B cell (primary cell): Measurements from ENCODE around the gene ANKRD66. TPM values are rescaled to one million over a fixed set of nuclear protein-coding genes. Genes with fewer than 3 reads are reported as not detected.

Experiments used
- ATAC-seq: fragments of 200-7000 bp; cut with Tn5 transposase; one replicate; pipeline ENCODE4 v1.10.0; 2021; ENCODE audit warnings: low read depth, mild to moderate bottlenecking, moderate number of reproducible peaks, moderate library complexity
- CTCF ChIA-PET: fragments of 350-600 bp; sonication (Branson Sonifier 250); formaldehyde crosslinking; loops from one replicate; lab custom pipeline; 2021; ENCODE audit warnings: antibody characterized with exemption, inconsistent platforms; lab: Charles Lee
- POLR2A ChIA-PET: fragments of 350-600 bp; sonication (Branson Sonifier 250); formaldehyde crosslinking; loops from one replicate; lab custom pipeline; 2021; ENCODE audit warnings: antibody characterized with exemption; lab: Charles Lee
- DNase-seq: peaks from one replicate; pipeline ENCODE4 v3.0.0; 2013
- H2AFZ ChIP-seq: 2 replicates; pipeline ENCODE4 v1.6.1; 2012; ENCODE audit warnings: mild to moderate bottlenecking, low read depth, low read length; ENCODE audit not compliant: insufficient read depth, poor library complexity, severe bottlenecking
- H3K27ac ChIP-seq, 2 donors: 1 replicate in 1 of 2; 2 replicates in 1 of 2; pipeline ENCODE4 v1.5.1; 2012 to 2013; ENCODE audit warnings: low read length in 2 of 2, mild to moderate bottlenecking in 2 of 2, moderate library complexity in 1 of 2
- H3K27me3 ChIP-seq, 4 experiments: fragments of 200-600 bp in 1 of 4; sonication (generic) in 1 of 4; replicated peaks in 1 of 4; 1 replicate in 2 of 4; 2 replicates in 2 of 4; pipeline versions ENCODE4 v1.6.1 to v1.7.0; 2013 to 2016; ENCODE audit warnings: low read length in 3 of 4, mild to moderate bottlenecking in 2 of 4, mixed read lengths in 1 of 4, moderate library complexity in 1 of 4; ENCODE audit not compliant: insufficient read depth in 4 of 4, control insufficient read depth in 3 of 4; ENCODE audit errors: control extremely low read depth in 1 of 4
- H3K36me3 ChIP-seq, 2 experiments: replicated peaks in 1 of 2; 1 replicate in 1 of 2; 2 replicates in 1 of 2; pipeline versions ENCODE4 v1.6.1 to v1.7.1; 2013; ENCODE audit warnings: low read length in 1 of 2; ENCODE audit not compliant: insufficient read depth in 2 of 2, control insufficient read depth in 1 of 2; ENCODE audit errors: control extremely low read depth in 1 of 2, extremely low read depth in 1 of 2
- H3K4me1 ChIP-seq, 2 donors: fragments of 200-600 bp in 1 of 2; sonication (generic) in 1 of 2; 1 replicate in 1 of 2; 2 replicates in 1 of 2; pipeline versions ENCODE4 v1.5.1 to v1.6.1; 2013 to 2017; ENCODE audit warnings: low read length in 2 of 2; ENCODE audit not compliant: control insufficient read depth in 2 of 2, insufficient read depth in 2 of 2
- H3K4me2 ChIP-seq: replicated peaks from 2 replicates; pipeline ENCODE3; 2012; ENCODE audit warnings: mild to moderate bottlenecking, low read depth, low read length; ENCODE audit not compliant: poor library complexity, severe bottlenecking
- H3K4me3 ChIP-seq, 5 experiments: fragments of 200-600 bp in 1 of 5; sonication (generic) in 1 of 5; 1 replicate in 3 of 5; 2 replicates in 2 of 5; pipeline versions ENCODE4 v1.5.1 to v1.7.0; 2011 to 2016; ENCODE audit warnings: low read length in 4 of 5, mild to moderate bottlenecking in 4 of 5, low read depth in 2 of 5, control low read depth in 1 of 5, moderate library complexity in 1 of 5; ENCODE audit not compliant: insufficient read depth in 1 of 5; ENCODE audit errors: control extremely low read depth in 1 of 5, extremely low read depth in 1 of 5
- H3K79me2 ChIP-seq: fragments of 200-600 bp; sonication (generic); one replicate; pipeline ENCODE4 v1.6.0; 2016; ENCODE audit warnings: low read length; ENCODE audit not compliant: control insufficient read depth, insufficient read depth
- H3K9ac ChIP-seq: fragments of 200-600 bp; sonication (generic); 2 replicates; pipeline ENCODE4 v1.6.1; 2017; ENCODE audit warnings: mild to moderate bottlenecking, low read length, moderate library complexity
- H3K9me3 ChIP-seq, 3 donors: one replicate each; pipeline versions ENCODE4 v1.6.1 to v1.7.1; 2013; ENCODE audit warnings: low read length in 2 of 3; ENCODE audit not compliant: control insufficient read depth in 2 of 3, insufficient read depth in 1 of 3; ENCODE audit errors: control extremely low read depth in 1 of 3
- H4K20me1 ChIP-seq: 2 replicates; pipeline ENCODE4 v1.6.0; 2012; ENCODE audit warnings: mild to moderate bottlenecking, low read length; ENCODE audit not compliant: insufficient read depth, control insufficient read depth, poor library complexity, severe bottlenecking
- H3K27ac Mint-ChIP-seq: one replicate; pipeline ENCODE4 v1.8.0; 2021; ENCODE audit warnings: mixed read lengths
- H3K27me3 Mint-ChIP-seq: one replicate; pipeline ENCODE4 v1.8.0; 2021; ENCODE audit warnings: mixed read lengths
- H3K4me1 Mint-ChIP-seq: one replicate; pipeline ENCODE4 v1.8.0; 2021; ENCODE audit warnings: mixed read lengths
- H3K4me3 Mint-ChIP-seq: one replicate; pipeline ENCODE4 v1.8.0; 2021; ENCODE audit warnings: mixed read lengths
- H3K9me3 Mint-ChIP-seq: one replicate; pipeline ENCODE4 v1.8.0; 2022; ENCODE audit warnings: mixed read lengths; ENCODE audit not compliant: insufficient read depth
- EZH2 ChIP-seq: IDR thresholded peaks from 2 replicates; pipeline ENCODE4 v1.6.1; 2012; ENCODE audit warnings: borderline replicate concordance, low read depth, mild to moderate bottlenecking, moderate library complexity, low read length; ENCODE audit not compliant: insufficient read depth, poor library complexity, severe bottlenecking
- WGBS: methylation state at CpG from one replicate; pipeline ENCODE4 v1.1.5; 2013; ENCODE audit warnings: missing lambda C conversion rate; ENCODE audit not compliant: insufficient coverage; 5-methylcytosine and 5-hydroxymethylcytosine counted together
- intact Hi-C: fragments of 100-400 bp; cut with micrococcal nuclease; formaldehyde crosslinking; loops from one replicate; pipeline ENCODE4 v1.10.0; 2022
- polyA plus RNA-seq: library from polyadenylated mRNA; depleted of rRNA; stranded (reverse); fragments of >200 nt; gene quantifications from 2 replicates; pipeline ENCODE4 v1.2.3, GENCODE V29; 2012
- total RNA-seq, 2 donors: library from RNA; stranded (reverse); fragments of 120-200 nt in 1 of 2; gene quantifications; 1 replicate in 1 of 2; 2 replicates in 1 of 2; pipeline versions ENCODE4 v1.2.3 to v1.2.4, GENCODE V29; 2013 to 2022
- TF ChIP-seq, protein P1 (sequence below): fragments of 200-600 bp; IDR thresholded peaks from one replicate; pipeline ENCODE4 v1.8.0; 2022; ENCODE audit warnings: antibody characterized with exemption, mild to moderate bottlenecking

The ANKRD66 gene
- total and polyA plus RNA-seq, 2 donors (not counting 1 experiment from before 2014, with no cell fraction given) = not detected

GRCh38 chr6:46781478-46782378 lies 35.0 kb downstream of the ANKRD66 start:
- no peak overlapping the region for H2AFZ ChIP-seq
- intact Hi-C loops = loop anchor here (2.0 kb wide), 1 partner anchor 561 kb away; no protein-coding TSS in a partner anchor
- DNase-seq = peak; percentile 14
- H3K27ac ChIP-seq = no peak overlapping the region
- no peak overlapping the region for H3K4me2 ChIP-seq
- no peaks in the 10 kb centered on the region for H4K20me1 ChIP-seq
- Mint-ChIP-seq H3K4me3 (no peak overlapping the region), H3K27ac (no peak overlapping the region), H3K9me3 (no peaks in the 10 kb centered on the region), H3K27me3 (peaks cover 10% of the 10 kb centered on the region), H3K4me1 (no peaks in the 10 kb centered on the region)
- ChIA-PET CTCF (no interaction called here), POLR2A (no interaction called here)
- no peak overlapping the region for H3K9ac ChIP-seq
- no peaks in the 10 kb centered on the region for H3K36me3 ChIP-seq
- H3K79me2 ChIP-seq = no peaks in the 10 kb centered on the region
- 94% methylated on average over 1 of the region's 6 CpGs for WGBS
- no peaks in the 10 kb centered on the region for H3K9me3 ChIP-seq
- ATAC-seq = no peak
- no peaks in the 10 kb centered on the region for H3K4me1 ChIP-seq
- H3K4me3 ChIP-seq = no peak overlapping the region
- TF ChIP-seq EZH2 = no peak
- TF ChIP-seq, protein P1, sequence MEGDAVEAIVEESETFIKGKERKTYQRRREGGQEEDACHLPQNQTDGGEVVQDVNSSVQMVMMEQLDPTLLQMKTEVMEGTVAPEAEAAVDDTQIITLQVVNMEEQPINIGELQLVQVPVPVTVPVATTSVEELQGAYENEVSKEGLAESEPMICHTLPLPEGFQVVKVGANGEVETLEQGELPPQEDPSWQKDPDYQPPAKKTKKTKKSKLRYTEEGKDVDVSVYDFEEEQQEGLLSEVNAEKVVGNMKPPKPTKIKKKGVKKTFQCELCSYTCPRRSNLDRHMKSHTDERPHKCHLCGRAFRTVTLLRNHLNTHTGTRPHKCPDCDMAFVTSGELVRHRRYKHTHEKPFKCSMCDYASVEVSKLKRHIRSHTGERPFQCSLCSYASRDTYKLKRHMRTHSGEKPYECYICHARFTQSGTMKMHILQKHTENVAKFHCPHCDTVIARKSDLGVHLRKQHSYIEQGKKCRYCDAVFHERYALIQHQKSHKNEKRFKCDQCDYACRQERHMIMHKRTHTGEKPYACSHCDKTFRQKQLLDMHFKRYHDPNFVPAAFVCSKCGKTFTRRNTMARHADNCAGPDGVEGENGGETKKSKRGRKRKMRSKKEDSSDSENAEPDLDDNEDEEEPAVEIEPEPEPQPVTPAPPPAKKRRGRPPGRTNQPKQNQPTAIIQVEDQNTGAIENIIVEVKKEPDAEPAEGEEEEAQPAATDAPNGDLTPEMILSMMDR = peak; percentile 48
- no peaks in the 10 kb centered on the region for H3K27me3 ChIP-seq

DNA sequence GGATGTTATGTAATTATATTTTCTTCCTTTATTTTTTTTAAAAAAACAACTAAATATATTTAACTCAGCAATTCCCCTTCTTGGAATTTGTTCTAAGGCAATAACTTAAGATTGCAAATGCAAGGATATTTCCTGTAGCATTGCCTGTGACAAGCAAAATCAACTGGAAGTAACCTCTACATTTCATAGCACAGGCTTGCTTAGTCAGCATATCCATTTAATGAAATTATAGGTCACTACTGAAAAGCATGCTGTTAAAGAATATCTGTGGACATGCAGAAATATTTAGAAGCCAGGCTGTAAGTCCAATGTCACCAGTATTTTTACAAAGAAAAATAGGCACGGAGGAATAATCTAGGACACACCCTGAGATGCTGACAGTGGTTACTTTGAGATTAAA lies 37.8 kb downstream of the ANKRD66 start:
- DNase-seq (no peak), ATAC-seq (no peak)
- Histone ChIP-seq H3K27me3 (no peaks in the 10 kb centered on the region), H3K4me3 (no peak overlapping the region), H3K4me1 (no peaks in the 10 kb centered on the region), H3K27ac (no peak overlapping the region), H3K4me2 (no peak overlapping the region), H4K20me1 (no peaks in the 10 kb centered on the region), H3K36me3 (no peaks in the 10 kb centered on the region), H3K9me3 (no peaks in the 10 kb centered on the region), H2AFZ (no peak overlapping the region), H3K79me2 (no peaks in the 10 kb centered on the region), H3K9ac (no peak overlapping the region)
- intact Hi-C loops = no loop called here
- WGBS = no CpG with 5 or more reads among the region's 1 CpG
- Mint-ChIP-seq H3K4me1 (no peaks in the 10 kb centered on the region), H3K4me3 (no peak overlapping the region), H3K27ac (no peak overlapping the region), H3K27me3 (peaks cover 10% of the 10 kb centered on the region), H3K9me3 (no peaks in the 10 kb centered on the region)
- POLR2A ChIA-PET = no interaction called here
- TF ChIP-seq EZH2 = no peak
- TF ChIP-seq, protein P1 = no peak
- CTCF ChIA-PET = no interaction called here
